Hepatocyte (in vitro differentiated cells): ENCODE measurements around the gene XRCC4. TPM values are rescaled to one million over a fixed set of nuclear protein-coding genes. Genes with fewer than 3 reads are reported as not detected.

Experiments
- DNase-seq: peaks from one replicate; pipeline ENCODE4 v3.0.0-alpha.2; 2016; ENCODE audit warnings: low spot score
- H2AFZ ChIP-seq: fragments of 200-600 bp; sonication (generic); 2 replicates; pipeline ENCODE4 v1.6.0; 2016; ENCODE audit warnings: antibody characterized with exemption, mild to moderate bottlenecking
- H3K27ac ChIP-seq: fragments of 200-600 bp; sonication (generic); 2 replicates; pipeline ENCODE4 v1.5.1; 2016; ENCODE audit warnings: mild to moderate bottlenecking
- H3K27me3 ChIP-seq: fragments of 200-600 bp; sonication (generic); 2 replicates; pipeline ENCODE4 v1.6.1; 2016
- H3K36me3 ChIP-seq: fragments of 200-600 bp; sonication (generic); replicated peaks from 2 replicates; pipeline ENCODE4 v1.5.1; 2016; ENCODE audit warnings: low read depth; ENCODE audit not compliant: insufficient read depth
- H3K4me1 ChIP-seq: fragments of 200-600 bp; sonication (generic); 2 replicates; pipeline ENCODE4 v1.5.1; 2016; ENCODE audit warnings: mild to moderate bottlenecking, moderate library complexity; ENCODE audit not compliant: insufficient read depth
- H3K4me2 ChIP-seq: fragments of 200-600 bp; sonication (generic); 2 replicates; pipeline ENCODE4 v1.6.0; 2016
- H3K4me3 ChIP-seq: fragments of 200-600 bp; sonication (generic); 2 replicates; pipeline ENCODE4 v1.5.1; 2016; ENCODE audit warnings: mild to moderate bottlenecking
- H3K79me2 ChIP-seq: fragments of 200-600 bp; sonication (generic); 2 replicates; pipeline ENCODE4 v1.6.0; 2017; ENCODE audit warnings: mild to moderate bottlenecking
- H3K9me2 ChIP-seq: fragments of 200-600 bp; sonication (generic); replicated peaks from 2 replicates; pipeline ENCODE4 v1.6.0; 2017; ENCODE audit warnings: mild to moderate bottlenecking; ENCODE audit not compliant: insufficient read depth
- H3K9me3 ChIP-seq: fragments of 200-600 bp; sonication (generic); 2 replicates; pipeline ENCODE4 v1.5.1; 2016; ENCODE audit warnings: low read depth, mild to moderate bottlenecking
- H4K20me1 ChIP-seq: fragments of 200-600 bp; sonication (generic); 2 replicates; pipeline ENCODE4 v1.6.0; 2016; ENCODE audit warnings: mild to moderate bottlenecking; ENCODE audit not compliant: insufficient read depth, poor library complexity, severe bottlenecking
- EZH2 ChIP-seq: fragments of 200-600 bp; sonication (generic); IDR thresholded peaks from 2 replicates; pipeline ENCODE4 v1.6.1; 2016; ENCODE audit warnings: antibody characterized with exemption, mild to moderate bottlenecking, borderline replicate concordance
- EZH2phosphoT487 ChIP-seq: fragments of 200-600 bp; sonication (generic); IDR thresholded peaks from one replicate; pipeline ENCODE4 v1.6.1; 2018; ENCODE audit warnings: antibody characterized with exemption, mild to moderate bottlenecking, low read depth, moderate library complexity; ENCODE audit not compliant: unreplicated experiment, severe bottlenecking
- WGBS: methylation state at CpG from one replicate; pipeline ENCODE4 v1.1.6; 2016; ENCODE audit warnings: low lambda C conversion rate; ENCODE audit errors: missing lambda C conversion rate; 5-methylcytosine and 5-hydroxymethylcytosine counted together
- polyA plus RNA-seq: library from polyadenylated mRNA; unstranded; fragments of >200 nt; fragmentation: Nextera tagmentation; extraction: Ambion mirVana; gene quantifications from 2 replicates; pipeline ENCODE4 v1.2.1, GENCODE V29; 2016
- total RNA-seq: library from RNA; depleted of rRNA; stranded (reverse); fragments of >200 nt; gene quantifications from 2 replicates; pipeline ENCODE4 v1.2.3, GENCODE V29; 2014
- TF ChIP-seq, protein P1 (sequence below): fragments of 200-600 bp; sonication (generic); IDR thresholded peaks from 2 replicates; pipeline ENCODE4 v1.5.1; 2016; ENCODE audit warnings: antibody characterized with exemption, mild to moderate bottlenecking; ENCODE audit not compliant: poor library complexity

The XRCC4 gene
- total and polyA plus RNA-seq, 2 experiments from 2014 or later = 12.7 to 21.5 TPM

DNA sequence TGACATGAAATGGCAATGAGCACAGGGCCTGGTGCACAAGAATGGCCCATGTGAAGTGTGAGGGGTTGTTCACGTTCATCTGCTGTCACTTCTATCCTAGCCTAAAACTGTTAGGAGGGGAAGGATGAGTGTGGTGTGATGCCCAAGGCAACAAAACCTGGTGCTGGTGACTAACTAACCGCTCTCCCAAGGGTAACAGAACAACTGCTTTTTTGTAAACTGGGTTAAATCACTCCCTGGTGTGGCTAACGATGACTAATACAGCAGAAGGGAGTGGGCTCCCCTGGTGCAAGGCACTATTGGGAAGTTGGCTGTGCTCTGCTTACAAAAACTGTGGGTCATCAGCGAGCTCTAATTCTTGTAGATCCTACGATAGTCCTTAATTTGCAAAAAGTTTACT, 291.0 kb downstream of the XRCC4 start:
- Histone ChIP-seq H3K9me2 (no peaks in the 10 kb centered on the region), H3K4me1 (no peaks in the 10 kb centered on the region), H4K20me1 (no peaks in the 10 kb centered on the region), H3K4me2 (no peak overlapping the region), H3K79me2 (no peaks in the 10 kb centered on the region), H3K4me3 (no peak overlapping the region), H2AFZ (no peak overlapping the region), H3K27me3 (no peaks in the 10 kb centered on the region), H3K9me3 (no peaks in the 10 kb centered on the region), H3K36me3 (no peaks in the 10 kb centered on the region), H3K27ac (no peak overlapping the region)
- DNase-seq = no peak
- TF ChIP-seq EZH2 (no peak), EZH2phosphoT487 (no peak)
- TF ChIP-seq, protein P1, sequence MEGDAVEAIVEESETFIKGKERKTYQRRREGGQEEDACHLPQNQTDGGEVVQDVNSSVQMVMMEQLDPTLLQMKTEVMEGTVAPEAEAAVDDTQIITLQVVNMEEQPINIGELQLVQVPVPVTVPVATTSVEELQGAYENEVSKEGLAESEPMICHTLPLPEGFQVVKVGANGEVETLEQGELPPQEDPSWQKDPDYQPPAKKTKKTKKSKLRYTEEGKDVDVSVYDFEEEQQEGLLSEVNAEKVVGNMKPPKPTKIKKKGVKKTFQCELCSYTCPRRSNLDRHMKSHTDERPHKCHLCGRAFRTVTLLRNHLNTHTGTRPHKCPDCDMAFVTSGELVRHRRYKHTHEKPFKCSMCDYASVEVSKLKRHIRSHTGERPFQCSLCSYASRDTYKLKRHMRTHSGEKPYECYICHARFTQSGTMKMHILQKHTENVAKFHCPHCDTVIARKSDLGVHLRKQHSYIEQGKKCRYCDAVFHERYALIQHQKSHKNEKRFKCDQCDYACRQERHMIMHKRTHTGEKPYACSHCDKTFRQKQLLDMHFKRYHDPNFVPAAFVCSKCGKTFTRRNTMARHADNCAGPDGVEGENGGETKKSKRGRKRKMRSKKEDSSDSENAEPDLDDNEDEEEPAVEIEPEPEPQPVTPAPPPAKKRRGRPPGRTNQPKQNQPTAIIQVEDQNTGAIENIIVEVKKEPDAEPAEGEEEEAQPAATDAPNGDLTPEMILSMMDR = no peak
- 79% methylated on average over 5 of the region's 5 CpGs for WGBS

DNA sequence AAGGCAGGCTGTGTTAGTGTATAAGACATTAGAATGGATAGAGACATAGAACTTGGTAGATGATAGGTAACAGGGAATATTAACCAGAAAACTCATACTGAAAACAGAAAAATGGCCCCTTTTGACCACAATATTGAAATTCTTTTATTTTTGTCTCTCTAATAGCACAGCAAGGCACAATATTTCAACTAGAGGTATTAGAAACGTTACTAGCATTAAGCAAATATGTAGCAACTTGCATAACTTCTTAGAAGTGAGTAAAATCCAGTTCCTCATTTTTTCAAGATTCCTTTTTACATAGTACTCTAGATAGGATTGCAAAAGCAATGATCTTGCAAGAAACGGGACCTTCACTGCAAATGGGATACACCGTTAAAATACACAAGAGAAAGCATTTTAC, 291.5 kb downstream of the XRCC4 start:
- H3K36me3 ChIP-seq = no peaks in the 10 kb centered on the region
- no peaks in the 10 kb centered on the region for H3K9me3 ChIP-seq
- no peak overlapping the region for H2AFZ ChIP-seq
- H3K27ac ChIP-seq = no peak overlapping the region
- H4K20me1 ChIP-seq = no peaks in the 10 kb centered on the region
- H3K4me3 ChIP-seq = no peak overlapping the region
- TF ChIP-seq EZH2phosphoT487 (no peak), EZH2 (no peak)
- TF ChIP-seq, protein P1 = no peak
- 72% methylated on average over 3 of the region's 3 CpGs for WGBS
- no peaks in the 10 kb centered on the region for H3K79me2 ChIP-seq
- H3K9me2 ChIP-seq = no peaks in the 10 kb centered on the region
- H3K27me3 ChIP-seq = no peaks in the 10 kb centered on the region
- no peak for DNase-seq
- H3K4me2 ChIP-seq = no peak overlapping the region
- H3K4me1 ChIP-seq = no peaks in the 10 kb centered on the region

DNA sequence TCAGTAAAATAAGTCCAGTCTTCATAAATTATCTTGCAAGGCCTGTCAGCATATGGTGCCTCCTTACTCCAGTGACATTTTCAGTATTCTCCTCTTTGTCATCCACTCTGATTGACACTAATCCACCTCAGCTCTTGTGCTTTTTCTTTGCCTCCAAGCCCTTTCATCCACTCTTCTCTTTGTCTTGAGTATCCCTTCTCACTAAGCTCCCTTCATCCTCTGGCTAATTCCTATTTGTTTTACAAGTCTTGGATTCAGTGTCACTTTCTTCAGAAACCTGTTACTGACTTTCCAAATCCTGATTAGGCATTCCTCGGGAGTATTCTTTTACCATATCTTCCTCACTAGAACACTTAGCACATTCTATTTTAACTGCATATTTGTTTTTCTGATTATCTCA, 293.6 kb downstream of the XRCC4 start:
- WGBS = 21% methylated on average over 1 of the region's 1 CpG

More for the DNA sequence above, 293.6 kb downstream of the XRCC4 start:
- Histone ChIP-seq H3K9me2 (no peaks in the 10 kb centered on the region), H3K4me3 (no peak overlapping the region), H3K79me2 (no peaks in the 10 kb centered on the region), H3K9me3 (no peaks in the 10 kb centered on the region), H3K4me1 (no peaks in the 10 kb centered on the region), H2AFZ (no peak overlapping the region), H3K36me3 (no peaks in the 10 kb centered on the region), H3K4me2 (no peak overlapping the region), H3K27ac (no peak overlapping the region), H3K27me3 (no peaks in the 10 kb centered on the region), H4K20me1 (no peaks in the 10 kb centered on the region)
- DNase-seq = no peak
- TF ChIP-seq EZH2phosphoT487 (no peak), EZH2 (no peak)
- TF ChIP-seq, protein P1 = no peak
